Vagina (tissue), 2 donors: ENCODE measurements around the gene AKAP7. TPM values are rescaled to one million over a fixed set of nuclear protein-coding genes. Genes with fewer than 3 reads are reported as not detected.

Experiments used
- DNase-seq, 2 donors: peaks; one replicate each; pipeline ENCODE4 v3.0.0-alpha.2; 2017; ENCODE audit errors: extremely low spot score in 2 of 2
- H3K27ac ChIP-seq: fragments of 200-600 bp; sonication (generic); one replicate; pipeline ENCODE4 v1.5.1; 2019
- H3K27me3 ChIP-seq: fragments of 200-600 bp; sonication (generic); one replicate; pipeline ENCODE4 v1.5.1; 2019
- H3K36me3 ChIP-seq, 2 donors: fragments of 200-600 bp; sonication (generic); one replicate each; pipeline ENCODE4 v1.5.1; 2017 to 2019
- H3K4me1 ChIP-seq: fragments of 200-600 bp; sonication (generic); one replicate; pipeline ENCODE4 v1.5.1; 2019
- H3K4me3 ChIP-seq, 2 donors: fragments of 200-600 bp; sonication (generic); 1 replicate in 1 of 2; 2 replicates in 1 of 2; pipeline ENCODE4 v1.5.1; 2016 to 2019
- H3K9me3 ChIP-seq: fragments of 200-600 bp; sonication (generic); one replicate; pipeline ENCODE4 v1.5.1; 2019
- CTCF ChIP-seq, 3 experiments: fragments of 450-650 bp in 2 of 3; fragments of 200-600 bp in 1 of 3; sonication (generic) in 1 of 3; IDR thresholded peaks; one replicate each; pipeline ENCODE4 v1.5.1; 2017 to 2019; ENCODE audit warnings: antibody characterized with exemption in 3 of 3, mild to moderate bottlenecking in 2 of 3, moderate library complexity in 2 of 3
- POLR2A ChIP-seq, 2 donors: fragments of 450-650 bp; IDR thresholded peaks; one replicate each; pipeline ENCODE4 v1.6.1; 2017; ENCODE audit warnings: antibody characterized with exemption in 2 of 2, mild to moderate bottlenecking in 2 of 2, moderate library complexity in 2 of 2
- POLR2AphosphoS5 ChIP-seq, 2 donors: sonication (generic); formaldehyde crosslinking; IDR thresholded peaks; one replicate each; pipeline ENCODE4 v1.9.0; 2017; ENCODE audit warnings: antibody characterized with exemption in 2 of 2, mild to moderate bottlenecking in 2 of 2, low read depth in 1 of 2; ENCODE audit not compliant: insufficient read depth in 1 of 2
- intact Hi-C: fragments of 100-400 bp; cut with DNase I; formaldehyde crosslinking; loops from one replicate; pipeline ENCODE4 v1.15.1; 2023
- total RNA-seq: library from RNA; depleted of rRNA; stranded (reverse); fragments of >200 nt; gene quantifications from one replicate; pipeline ENCODE4 v1.2.3, GENCODE V29; 2016

AKAP7 gene
- total RNA-seq, 1 donor from 2014 or later, result 6.4 TPM

DNA sequence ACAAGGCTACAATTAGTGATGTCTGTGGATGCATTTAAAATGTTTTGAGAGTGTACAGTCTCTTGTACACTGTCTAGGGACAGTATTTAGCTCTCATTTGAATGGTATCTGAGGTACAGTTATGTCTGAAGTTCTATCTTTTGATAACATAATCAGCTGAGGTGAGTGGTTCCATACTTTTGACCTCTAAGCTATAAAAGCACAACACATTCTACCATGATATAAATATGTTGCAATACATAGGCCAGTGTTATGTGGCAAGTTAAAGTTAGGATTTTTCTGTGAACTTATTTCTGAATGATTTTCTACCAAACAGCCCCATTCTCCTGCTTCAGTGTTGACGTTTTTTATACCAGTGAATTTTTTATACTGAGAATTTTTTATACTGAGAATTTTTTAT, 77.6 kb downstream of the AKAP7 start:
- Histone ChIP-seq H3K36me3 (no peaks in the 10 kb centered on the region), H3K27me3 (no peaks in the 10 kb centered on the region), H3K4me3 (no peak overlapping the region), H3K4me1 (no peaks in the 10 kb centered on the region), H3K27ac (no peak overlapping the region), H3K9me3 (no peaks in the 10 kb centered on the region)
- TF ChIP-seq CTCF (IDR thresholded peaks at IDR 0.05), result no peak
- no peak for TF ChIP-seq POLR2AphosphoS5 (IDR thresholded peaks at IDR 0.05; ENCODE audit: insufficient read depth in 1 of 2, low read depth in 1 of 2)
- TF ChIP-seq POLR2A (IDR thresholded peaks at IDR 0.05), result no peak
- no peak for DNase-seq
- intact Hi-C loops, result no loop called here

DNA sequence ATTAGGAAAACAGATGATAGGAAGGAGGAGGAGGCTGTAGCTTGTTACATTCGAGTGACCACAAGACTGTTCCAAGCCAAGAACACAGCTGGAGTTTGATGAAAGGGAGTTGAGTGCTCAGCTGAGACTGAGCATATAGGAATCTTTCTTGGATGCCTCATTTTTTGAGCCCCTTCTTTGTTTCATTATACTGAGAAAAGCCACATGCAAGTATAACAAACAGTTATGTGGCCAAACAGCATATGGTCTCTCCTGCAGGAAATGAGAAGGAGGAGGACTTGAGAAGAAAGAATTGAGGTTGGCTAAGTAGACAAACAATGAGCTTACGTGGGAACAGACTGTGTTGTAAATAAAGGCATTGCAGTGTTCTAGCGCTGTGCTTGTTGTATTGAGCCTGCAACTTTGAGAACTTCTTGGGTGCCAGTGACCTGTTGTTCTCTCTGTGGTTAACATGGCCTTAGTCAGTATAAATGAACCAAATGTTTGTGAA, 78.3 kb downstream of the AKAP7 start:
- intact Hi-C loops, result no loop called here
- H3K27me3 ChIP-seq, result no peaks in the 10 kb centered on the region

GRCh38 chr6:131215219-131215618, 80.0 kb downstream of the AKAP7 start:
- intact Hi-C loops, result no loop called here
- H3K9me3 ChIP-seq, result no peaks in the 10 kb centered on the region
- no peaks in the 10 kb centered on the region for H3K4me1 ChIP-seq
- no peaks in the 10 kb centered on the region for H3K36me3 ChIP-seq
- no peaks in the 10 kb centered on the region for H3K27me3 ChIP-seq
- no peak for TF ChIP-seq CTCF (IDR thresholded peaks at IDR 0.05)
- TF ChIP-seq POLR2A (IDR thresholded peaks at IDR 0.05), result no peak
- no peak for TF ChIP-seq POLR2AphosphoS5 (IDR thresholded peaks at IDR 0.05; ENCODE audit: insufficient read depth in 1 of 2, low read depth in 1 of 2)
- no peak for DNase-seq
- H3K4me3 ChIP-seq, result no peak overlapping the region
- H3K27ac ChIP-seq, result no peak overlapping the region

More for the DNA sequence above, 78.3 kb downstream of the AKAP7 start:
- Histone ChIP-seq H3K4me1 (no peaks in the 10 kb centered on the region), H3K9me3 (no peaks in the 10 kb centered on the region), H3K27ac (no peak overlapping the region), H3K4me3 (no peak overlapping the region), H3K36me3 (no peaks in the 10 kb centered on the region)
- TF ChIP-seq CTCF (IDR thresholded peaks at IDR 0.05) (no peak), POLR2AphosphoS5 (IDR thresholded peaks at IDR 0.05; ENCODE audit: insufficient read depth in 1 of 2, low read depth in 1 of 2) (no peak), POLR2A (IDR thresholded peaks at IDR 0.05) (no peak)
- DNase-seq, result no peak

DNA sequence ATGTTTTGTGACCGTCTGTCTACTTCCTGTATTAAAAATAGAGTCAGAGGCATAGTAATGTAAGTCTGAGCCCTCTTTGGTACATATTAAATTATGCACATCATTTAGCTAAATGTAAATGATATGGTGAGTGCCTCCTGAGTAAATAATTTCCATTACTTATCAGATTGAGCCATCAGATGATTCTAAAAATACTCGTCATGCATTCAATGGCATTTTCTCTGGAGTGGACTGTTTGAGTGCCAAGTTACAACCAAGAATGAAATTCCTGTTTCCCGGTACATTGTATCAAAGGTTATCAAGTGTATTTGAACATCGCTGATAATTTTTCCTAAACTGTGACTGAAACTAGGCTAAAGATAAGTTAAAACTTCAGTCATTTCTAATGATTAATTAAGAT, 81.0 kb downstream of the AKAP7 start:
- Histone ChIP-seq H3K4me3 (no peak overlapping the region), H3K27me3 (no peaks in the 10 kb centered on the region), H3K36me3 (no peaks in the 10 kb centered on the region), H3K4me1 (no peaks in the 10 kb centered on the region), H3K9me3 (no peaks in the 10 kb centered on the region), H3K27ac (no peak overlapping the region)
- no peak for DNase-seq
- intact Hi-C loops, result no loop called here
- no peak for TF ChIP-seq CTCF (IDR thresholded peaks at IDR 0.05)

GRCh38 chr6:131222773-131223172, 87.5 kb downstream of the AKAP7 start:
- Histone ChIP-seq H3K4me1 (no peaks in the 10 kb centered on the region), H3K27me3 (no peaks in the 10 kb centered on the region), H3K9me3 (no peaks in the 10 kb centered on the region), H3K4me3 (no peak overlapping the region), H3K27ac (no peak overlapping the region), H3K36me3 (no peaks in the 10 kb centered on the region)
- DNase-seq, result no peak
- no peak for TF ChIP-seq CTCF (IDR thresholded peaks at IDR 0.05)
- no peak for TF ChIP-seq POLR2A (IDR thresholded peaks at IDR 0.05)
- intact Hi-C loops, result no loop called here
